ENCODE data around the gene ACTG1. TPM values are rescaled to one million over a fixed set of nuclear protein-coding genes. Genes with fewer than 3 reads are reported as not detected.
A peak's percentile ranks its signal among the peaks of the same experiment; 100 is the strongest.

Gene ACTG1
- total and polyA plus RNA-seq, 9 of the 15 experiments (the other 6 are each of a cell fraction or from before 2014, with no cell fraction given), result 224 to 1,775 (median 568) TPM

GRCh38 chr17:81487089-81487486, 25.5 kb downstream of the ACTG1 start:
- FAIRE-seq (no peak), ATAC-seq (no peak), DNase-seq (ENCODE audit: extremely low read depth in 1 of 4, low spot score in 3 of 4) (no peak)
- WGBS (ENCODE audit: insufficient coverage, low coverage, missing lambda C conversion rate), result 67% methylated on average over 10 of the region's 10 CpGs
- in situ Hi-C loops (cut with MboI) (no loop called here), intact Hi-C loops (cut with micrococcal nuclease) (loop anchor here (10.0 kb wide), 1 partner anchor 192 kb away; the partner anchor contains the start of gene SLC38A10)
- Histone ChIP-seq H3K4me3 (peak overlapping the region; percentile 55; the same call in 1 of the 2 replicates), H3K27ac (ENCODE audit: extremely low read depth, low read depth, low read length) (peak overlapping the region; percentile 94; the same call in 2 of the 3 replicates), H2AFZ (ENCODE audit: low read depth, low read length) (peak overlapping the region; percentile 91), H3K79me2 (ENCODE audit: control insufficient read depth, insufficient read depth, low read length) (peaks cover 11% of the 10 kb centered on the region; the same call in 2 of the 3 replicates), H3K4me2 (ENCODE audit: insufficient read depth, low read length) (peak overlapping the region; percentile 75), H3K4me1 (replicated peaks in 1 of 2; ENCODE audit: control insufficient read depth in 2 of 2, insufficient read depth in 2 of 2, low read length in 2 of 2) (peaks cover 14 to 73% of the 10 kb centered on the region in 2 experiments), H4K20me1 (replicated peaks; ENCODE audit: control insufficient read depth, insufficient read depth, low read length) (no peaks in the 10 kb centered on the region), H3K36me3 (ENCODE audit: control insufficient read depth, insufficient read depth, low read length) (no peaks in the 10 kb centered on the region), H3K9ac (ENCODE audit: insufficient read depth in 1 of 2, low read depth in 2 of 2, low read length in 2 of 2) (peak overlapping the region in 1 of 2 experiments; percentile 92; a peak in 3 of 4 replicates), H3K9me1 (ENCODE audit: control insufficient read depth, insufficient read depth, low read length) (no peaks in the 10 kb centered on the region), H3K9me3 (replicated peaks; ENCODE audit: control insufficient read depth, insufficient read depth, low read depth, low read length) (no peaks in the 10 kb centered on the region), H3K27me3 (ENCODE audit: control insufficient read depth in 2 of 2, insufficient read depth in 2 of 2, low read length in 2 of 2) (no peaks in the 10 kb centered on the region; a peak in 1 of 5 replicates)
- ChIA-PET POLR2A (interaction anchor here (1.0 kb wide), 1 partner anchor 22 kb away, joined by 6 read pairs; no protein-coding TSS in a partner anchor), CTCF (ENCODE audit: low intra/inter-chr PET ratio) (interaction anchor here (0.5 kb wide), 1 partner anchor 193 kb away, joined by 3 read pairs; no protein-coding TSS in a partner anchor)
- no TSS peak for BruUV-seq (replicated peaks)
- no peak for TF ChIP-seq CBFA2T3 (IDR thresholded peaks at IDR 0.05)
- TF ChIP-seq, protein P1, sequence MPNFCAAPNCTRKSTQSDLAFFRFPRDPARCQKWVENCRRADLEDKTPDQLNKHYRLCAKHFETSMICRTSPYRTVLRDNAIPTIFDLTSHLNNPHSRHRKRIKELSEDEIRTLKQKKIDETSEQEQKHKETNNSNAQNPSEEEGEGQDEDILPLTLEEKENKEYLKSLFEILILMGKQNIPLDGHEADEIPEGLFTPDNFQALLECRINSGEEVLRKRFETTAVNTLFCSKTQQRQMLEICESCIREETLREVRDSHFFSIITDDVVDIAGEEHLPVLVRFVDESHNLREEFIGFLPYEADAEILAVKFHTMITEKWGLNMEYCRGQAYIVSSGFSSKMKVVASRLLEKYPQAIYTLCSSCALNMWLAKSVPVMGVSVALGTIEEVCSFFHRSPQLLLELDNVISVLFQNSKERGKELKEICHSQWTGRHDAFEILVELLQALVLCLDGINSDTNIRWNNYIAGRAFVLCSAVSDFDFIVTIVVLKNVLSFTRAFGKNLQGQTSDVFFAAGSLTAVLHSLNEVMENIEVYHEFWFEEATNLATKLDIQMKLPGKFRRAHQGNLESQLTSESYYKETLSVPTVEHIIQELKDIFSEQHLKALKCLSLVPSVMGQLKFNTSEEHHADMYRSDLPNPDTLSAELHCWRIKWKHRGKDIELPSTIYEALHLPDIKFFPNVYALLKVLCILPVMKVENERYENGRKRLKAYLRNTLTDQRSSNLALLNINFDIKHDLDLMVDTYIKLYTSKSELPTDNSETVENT (CRISPR knock-in tag; IDR thresholded peaks at IDR 0.05), result no peak
- no peak for TF ChIP-seq GTF2E2 (tag; IDR thresholded peaks at IDR 0.05)
- no peak for TF ChIP-seq MGA (IDR thresholded peaks at IDR 0.05)
- TF ChIP-seq, protein P2, sequence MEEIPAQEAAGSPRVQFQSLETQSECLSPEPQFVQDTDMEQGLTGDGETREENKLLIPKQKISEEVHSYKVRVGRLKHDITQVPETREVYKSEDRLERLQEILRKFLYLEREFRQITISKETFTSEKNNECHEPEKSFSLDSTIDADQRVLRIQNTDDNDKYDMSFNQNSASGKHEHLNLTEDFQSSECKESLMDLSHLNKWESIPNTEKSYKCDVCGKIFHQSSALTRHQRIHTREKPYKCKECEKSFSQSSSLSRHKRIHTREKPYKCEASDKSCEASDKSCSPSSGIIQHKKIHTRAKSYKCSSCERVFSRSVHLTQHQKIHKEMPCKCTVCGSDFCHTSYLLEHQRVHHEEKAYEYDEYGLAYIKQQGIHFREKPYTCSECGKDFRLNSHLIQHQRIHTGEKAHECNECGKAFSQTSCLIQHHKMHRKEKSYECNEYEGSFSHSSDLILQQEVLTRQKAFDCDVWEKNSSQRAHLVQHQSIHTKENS (CRISPR knock-in tag; IDR thresholded peaks at IDR 0.05), result no peak

Measured in K562 (cell line).